ENCODE measurements around the gene CA12.

DNA sequence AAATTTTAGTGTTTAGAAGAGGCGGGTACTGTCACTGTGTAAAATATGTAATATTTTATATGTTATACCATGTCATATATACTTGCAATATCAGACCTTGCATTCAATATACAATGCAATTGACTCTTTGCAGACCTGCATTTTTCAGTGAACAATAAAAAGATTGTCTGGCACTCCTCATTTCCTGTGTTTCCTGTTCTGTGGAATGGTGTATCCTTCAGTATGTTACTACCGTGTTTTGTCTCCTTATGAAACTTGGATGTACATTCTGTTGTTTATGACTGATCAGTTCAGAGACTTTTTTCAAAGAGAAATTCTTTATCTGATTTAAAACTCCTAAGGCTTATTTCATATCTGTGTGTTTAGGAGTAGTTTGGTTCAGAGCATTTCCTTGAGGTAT, 72.7 kb downstream of the CA12 start:
- TF ChIP-seq POLR2A (IDR thresholded peaks at IDR 0.05), result no peak
- TF ChIP-seq CTCF (IDR thresholded peaks at IDR 0.05), result no peak
- no peak for TF ChIP-seq EP300 (IDR thresholded peaks at IDR 0.05)

Measured in upper lobe of left lung (tissue), 4 donors.